ENCODE data around the gene GBP6.
A peak's percentile ranks its signal among the peaks of the same experiment; 100 is the strongest.
"Not testable (repeated sequence)": the region's sequence is repeated elsewhere in the genome, so short reads cannot be mapped to it uniquely, and the experiment has no call there.

Gene GBP6

GRCh38 chr1:89405275-89405929 is 41.5 kb downstream of the GBP6 start:
- no peaks in the 10 kb centered on the region for H3K27me3 ChIP-seq (ENCODE audit: insufficient read depth, low read depth)
- no peak for TF ChIP-seq CTCF (conservative IDR thresholded peaks at IDR 0.05; ENCODE audit: low read depth, low read length)
- no peak overlapping the region for H3K4me2 ChIP-seq
- H3K36me3 ChIP-seq (ENCODE audit: insufficient read depth), result no peaks in the 10 kb centered on the region
- no peak overlapping the region for H3K9ac ChIP-seq
- peaks cover 7% of the 10 kb centered on the region for H3K4me1 ChIP-seq (ENCODE audit: low read depth, poor library complexity, severe bottlenecking)
- no peak overlapping the region for H3K27ac ChIP-seq
- H3K79me2 ChIP-seq (ENCODE audit: insufficient read depth, low read depth), result no peaks in the 10 kb centered on the region
- H3K4me3 ChIP-seq (IDR thresholded peaks at IDR 0.05; ENCODE audit: insufficient read depth, low read depth, low read length), result no peak overlapping the region
- H2AFZ ChIP-seq (ENCODE audit: low read depth), result no peak overlapping the region
- H4K20me1 ChIP-seq (ENCODE audit: insufficient read depth), result no peaks in the 10 kb centered on the region

GRCh38 chr1:89407360-89407759 is 43.5 kb downstream of the GBP6 start:
- no peaks in the 10 kb centered on the region for H3K27me3 ChIP-seq (ENCODE audit: insufficient read depth, low read depth)
- no peaks in the 10 kb centered on the region for H3K36me3 ChIP-seq (ENCODE audit: insufficient read depth)
- no peak overlapping the region for H3K9ac ChIP-seq
- H3K4me2 ChIP-seq, result peak overlapping the region; percentile 29; the same call in 1 of the 2 replicates
- no peaks in the 10 kb centered on the region for H3K79me2 ChIP-seq (ENCODE audit: insufficient read depth, low read depth)
- peaks cover 7% of the 10 kb centered on the region for H3K4me1 ChIP-seq (ENCODE audit: low read depth, poor library complexity, severe bottlenecking)
- no peak overlapping the region for H3K27ac ChIP-seq
- no peak for TF ChIP-seq CTCF (conservative IDR thresholded peaks at IDR 0.05; ENCODE audit: low read depth, low read length)
- H2AFZ ChIP-seq (ENCODE audit: low read depth), result peak overlapping the region; percentile 26
- no peaks in the 10 kb centered on the region for H4K20me1 ChIP-seq (ENCODE audit: insufficient read depth)
- H3K4me3 ChIP-seq (IDR thresholded peaks at IDR 0.05; ENCODE audit: insufficient read depth, low read depth, low read length), result no peak overlapping the region

- not testable (repeated sequence) for H3K9ac ChIP-seq; H3K4me1 ChIP-seq (ENCODE audit: low read depth, poor library complexity, severe bottlenecking); H3K27me3 ChIP-seq (ENCODE audit: insufficient read depth, low read depth); H4K20me1 ChIP-seq (ENCODE audit: insufficient read depth); H3K36me3 ChIP-seq (ENCODE audit: insufficient read depth); H3K27ac ChIP-seq; H3K4me3 ChIP-seq (IDR thresholded peaks at IDR 0.05; ENCODE audit: insufficient read depth, low read depth, low read length); H3K79me2 ChIP-seq (ENCODE audit: insufficient read depth, low read depth)
- Histone ChIP-seq H2AFZ (ENCODE audit: low read depth) (peak overlapping the region; percentile 26), H3K4me2 (peak overlapping the region; percentile 29; the same call in 1 of the 2 replicates)
These were observed 43.9 kb downstream of the GBP6 start for GRCh38 chr1:89407768-89408167.

- Histone ChIP-seq H3K4me2 (no peak overlapping the region), H3K27ac (no peak overlapping the region), H3K4me3 (IDR thresholded peaks at IDR 0.05; ENCODE audit: insufficient read depth, low read depth, low read length) (no peak overlapping the region), H2AFZ (ENCODE audit: low read depth) (no peak overlapping the region), H3K9ac (no peak overlapping the region), H3K36me3 (ENCODE audit: insufficient read depth) (no peaks in the 10 kb centered on the region), H3K4me1 (ENCODE audit: low read depth, poor library complexity, severe bottlenecking) (no peaks in the 10 kb centered on the region), H3K27me3 (ENCODE audit: insufficient read depth, low read depth) (no peaks in the 10 kb centered on the region), H3K79me2 (ENCODE audit: insufficient read depth, low read depth) (no peaks in the 10 kb centered on the region), H4K20me1 (ENCODE audit: insufficient read depth) (no peaks in the 10 kb centered on the region)
- TF ChIP-seq CTCF (conservative IDR thresholded peaks at IDR 0.05; ENCODE audit: low read depth, low read length), result no peak
These were observed 61.2 kb downstream of the GBP6 start for GRCh38 chr1:89425056-89425455.

- no peak for TF ChIP-seq CTCF (conservative IDR thresholded peaks at IDR 0.05; ENCODE audit: low read depth, low read length)
These were observed 65.2 kb downstream of the GBP6 start for GRCh38 chr1:89429062-89429461.

GRCh38 chr1:89429681-89430080 is 65.8 kb downstream of the GBP6 start:
- not testable (repeated sequence) for H3K36me3 ChIP-seq (ENCODE audit: insufficient read depth); H4K20me1 ChIP-seq (ENCODE audit: insufficient read depth); H3K9ac ChIP-seq; H3K4me3 ChIP-seq (IDR thresholded peaks at IDR 0.05; ENCODE audit: insufficient read depth, low read depth, low read length); H3K4me1 ChIP-seq (ENCODE audit: low read depth, poor library complexity, severe bottlenecking); H3K27me3 ChIP-seq (ENCODE audit: insufficient read depth, low read depth); H3K27ac ChIP-seq; H2AFZ ChIP-seq (ENCODE audit: low read depth); H3K4me2 ChIP-seq; H3K79me2 ChIP-seq (ENCODE audit: insufficient read depth, low read depth)

More at GRCh38 chr1:89429062-89429461, 65.2 kb downstream of the GBP6 start:
- no peak overlapping the region for H3K4me2 ChIP-seq
- no peak overlapping the region for H2AFZ ChIP-seq (ENCODE audit: low read depth)
- no peaks in the 10 kb centered on the region for H3K36me3 ChIP-seq (ENCODE audit: insufficient read depth)
- H3K27me3 ChIP-seq (ENCODE audit: insufficient read depth, low read depth), result no peaks in the 10 kb centered on the region
- no peaks in the 10 kb centered on the region for H4K20me1 ChIP-seq (ENCODE audit: insufficient read depth)
- no peak overlapping the region for H3K27ac ChIP-seq
- no peaks in the 10 kb centered on the region for H3K4me1 ChIP-seq (ENCODE audit: low read depth, poor library complexity, severe bottlenecking)
- H3K79me2 ChIP-seq (ENCODE audit: insufficient read depth, low read depth), result no peaks in the 10 kb centered on the region
- H3K9ac ChIP-seq, result no peak overlapping the region
- H3K4me3 ChIP-seq (IDR thresholded peaks at IDR 0.05; ENCODE audit: insufficient read depth, low read depth, low read length), result no peak overlapping the region
